GM04504 (cell line): ENCODE data around the gene NDC1.

Experiments
- DNase-seq: peaks from one replicate; pipeline ENCODE4 v3.0.0-alpha.2; 2012; ENCODE audit warnings: low read depth

The NDC1 gene

GRCh38 chr1:53731043-53731600 is 107.0 kb downstream of the NDC1 start:
- DNase-seq = no peak

GRCh38 chr1:53730224-53730865 is 107.8 kb downstream of the NDC1 start:
- DNase-seq = no peak

- DNase-seq = no peak
Measured at GRCh38 chr1:53729456-53730223, 108.5 kb downstream of the NDC1 start.

- DNase-seq = no peak
Measured at GRCh38 chr1:53728702-53729455, 109.2 kb downstream of the NDC1 start.

- DNase-seq = no peak
Measured at GRCh38 chr1:53728196-53728595, 109.9 kb downstream of the NDC1 start.

GRCh38 chr1:53727461-53728092 is 110.5 kb downstream of the NDC1 start:
- DNase-seq = no peak

- DNase-seq = no peak
Measured at GRCh38 chr1:53726009-53726600, 112.0 kb downstream of the NDC1 start.

- DNase-seq = no peak
Measured at GRCh38 chr1:53725238-53725689, 112.8 kb downstream of the NDC1 start.

GRCh38 chr1:53722025-53722424 is 116.1 kb downstream of the NDC1 start:
- no peak for DNase-seq

GRCh38 chr1:53721088-53721487 is 117.0 kb downstream of the NDC1 start:
- no peak for DNase-seq

- DNase-seq = no peak
Measured at GRCh38 chr1:53719469-53719868, 118.6 kb downstream of the NDC1 start.

GRCh38 chr1:53718443-53718842 is 119.7 kb downstream of the NDC1 start:
- DNase-seq = no peak

- no peak for DNase-seq
Measured at GRCh38 chr1:53717025-53717804, 120.9 kb downstream of the NDC1 start.

- no peak for DNase-seq
Measured at GRCh38 chr1:53716150-53716549, 121.9 kb downstream of the NDC1 start.

- DNase-seq = no peak
Measured at GRCh38 chr1:53715478-53715877, 122.6 kb downstream of the NDC1 start.
